ENCODE results near the gene VPS26A. TPM values are rescaled to one million over a fixed set of nuclear protein-coding genes. Genes with fewer than 3 reads are reported as not detected.

Gene VPS26A
- polyA plus RNA-seq, 3 donors: 10.1 to 58.3 (median 42.1) TPM

DNA sequence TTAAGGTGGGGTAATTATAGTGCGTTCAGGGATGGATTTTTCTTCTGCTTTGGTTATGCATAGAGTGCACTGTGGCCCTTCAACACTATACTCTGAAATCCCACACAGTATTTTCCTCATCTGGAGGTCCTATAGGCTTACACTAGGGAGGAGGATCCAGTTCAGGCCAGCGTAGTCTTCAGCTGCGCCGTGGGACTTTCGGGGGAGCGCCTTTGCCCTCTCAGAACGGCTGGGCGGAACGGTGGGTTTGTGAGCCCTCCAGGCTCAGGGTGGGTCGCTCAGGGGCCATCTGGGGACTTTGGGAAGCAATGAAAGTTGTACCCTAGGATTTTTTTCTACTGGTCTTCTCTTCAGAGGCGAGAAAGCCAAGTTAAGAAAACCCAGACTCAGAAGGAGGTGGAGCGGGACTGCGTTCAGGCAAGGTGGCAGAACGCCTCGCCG is 652 bp upstream of the VPS26A start:
- peak overlapping the region; percentile 90 for H3K9ac ChIP-seq (ENCODE audit: insufficient read depth, low read length, poor library complexity, severe bottlenecking)
- peaks cover 24% of the 10 kb centered on the region for H3K4me1 Mint-ChIP-seq
- H3K27ac Mint-ChIP-seq: peak overlapping the region; percentile 97 to 99 (median 98)
- intact Hi-C loops (cut with micrococcal nuclease): loop anchor here in 1 of 2 donors (5.0 to 10.0 kb wide), 3 partner anchors 51 to 166 kb away; partner anchors contain the start of genes DDX21 and KIFBP
- peak; percentile 10 for TF ChIP-seq CTCF (IDR thresholded peaks at IDR 0.05)
- no peaks in the 10 kb centered on the region for H3K36me3 Mint-ChIP-seq
- H3K36me3 ChIP-seq (replicated peaks in 1 of 2; ENCODE audit: control insufficient read depth in 1 of 2, insufficient read depth in 2 of 2, low read length in 2 of 2): no peaks in the 10 kb centered on the region
- peak overlapping the region; percentile 84 for H2AFZ ChIP-seq (ENCODE audit: insufficient read depth, low read depth, low read length, poor library complexity, severe bottlenecking)
- peak overlapping the region; percentile 55 to 94 (median 62) for H3K4me3 ChIP-seq (replicated peaks in 1 of 3; ENCODE audit: low read depth in 2 of 3, low read length in 3 of 3)
- 0% methylated on average over 15 of the region's 16 CpGs for WGBS (ENCODE audit: insufficient coverage)
- H3K27ac ChIP-seq (ENCODE audit: low read depth in 1 of 2, low read length in 2 of 2): peak overlapping the region; percentile 95 to 97
- H3K4me3 Mint-ChIP-seq: peak overlapping the region; percentile 83 to 91
- H3K4me2 ChIP-seq (replicated peaks; ENCODE audit: extremely low read depth, low read length, poor library complexity, severe bottlenecking): peak overlapping the region; percentile 91
- H3K27me3 Mint-ChIP-seq (ENCODE audit: low read depth in 3 of 3): no peaks in the 10 kb centered on the region
- peaks cover 26 to 27% of the 10 kb centered on the region in 2 donors for H3K4me1 ChIP-seq (ENCODE audit: control insufficient read depth in 1 of 2, insufficient read depth in 2 of 2, low read length in 2 of 2)
- H3K79me2 ChIP-seq (ENCODE audit: insufficient read depth, low read length): peaks cover 44% of the 10 kb centered on the region
- DNase-seq: peak in 1 of 3 donors; percentile 23
- no peaks in the 10 kb centered on the region for H3K9me3 ChIP-seq (replicated peaks in 1 of 2; ENCODE audit: control insufficient read depth in 1 of 2, insufficient read depth in 1 of 2, low read length in 2 of 2)
- H4K20me1 ChIP-seq (ENCODE audit: insufficient read depth, low read length): peaks cover 25% of the 10 kb centered on the region
- H3K27me3 ChIP-seq (ENCODE audit: control insufficient read depth in 2 of 2, insufficient read depth in 2 of 2, low read length in 2 of 2): no peaks in the 10 kb centered on the region
- peaks cover 0 to 2% (median 0%) of the 10 kb centered on the region in 7 donors for H3K9me3 Mint-ChIP-seq

DNA sequence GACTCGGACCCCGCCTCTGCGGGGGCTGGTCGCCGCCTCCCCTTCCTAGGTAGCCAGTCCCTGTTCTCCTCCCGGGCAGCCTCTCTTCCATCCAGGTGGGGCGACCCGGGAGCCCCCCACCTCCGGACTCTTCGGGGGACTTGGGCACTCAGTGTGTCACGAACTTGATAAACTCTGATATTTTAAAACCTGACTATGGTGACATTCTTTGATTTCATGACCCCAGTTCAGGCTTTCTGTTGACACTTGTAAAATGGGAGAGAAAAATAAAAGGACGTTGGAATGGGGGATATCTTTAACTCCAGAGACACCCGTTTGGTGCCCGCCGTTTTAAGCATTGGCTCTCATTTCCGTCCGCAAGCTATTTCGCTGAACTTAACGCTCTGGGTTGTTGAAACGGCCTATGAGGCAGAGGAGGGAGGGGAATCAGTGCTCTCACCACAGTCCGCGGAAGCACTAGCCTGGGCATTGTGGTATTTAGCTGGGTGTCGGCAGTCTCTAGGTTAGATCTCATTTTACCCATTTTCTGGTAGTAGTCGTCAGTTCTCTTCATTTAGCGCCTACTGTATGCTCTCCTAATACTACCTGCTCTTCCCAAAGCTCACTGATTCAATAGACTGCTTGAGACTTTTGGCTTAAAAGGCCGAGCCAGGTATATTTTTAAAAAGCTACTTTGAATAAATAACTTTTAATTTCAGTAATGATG is 738 bp downstream of the VPS26A start:
- peaks cover 26% of the 10 kb centered on the region for H3K4me1 Mint-ChIP-seq
- H3K4me3 ChIP-seq (replicated peaks in 1 of 3; ENCODE audit: low read depth in 2 of 3, low read length in 3 of 3): peak overlapping the region; percentile 94 to 98 (median 97)
- peak overlapping the region; percentile 91 for H3K4me2 ChIP-seq (replicated peaks; ENCODE audit: extremely low read depth, low read length, poor library complexity, severe bottlenecking)

More for the DNA sequence above, 738 bp downstream of the VPS26A start:
- Histone ChIP-seq H3K36me3 (replicated peaks in 1 of 2; ENCODE audit: control insufficient read depth in 1 of 2, insufficient read depth in 2 of 2, low read length in 2 of 2) (no peaks in the 10 kb centered on the region), H3K4me1 (ENCODE audit: control insufficient read depth in 1 of 2, insufficient read depth in 2 of 2, low read length in 2 of 2) (peaks cover 26 to 27% of the 10 kb centered on the region in 2 donors), H2AFZ (ENCODE audit: insufficient read depth, low read depth, low read length, poor library complexity, severe bottlenecking) (peak overlapping the region; percentile 64), H3K9ac (ENCODE audit: insufficient read depth, low read length, poor library complexity, severe bottlenecking) (peak overlapping the region; percentile 90), H3K9me3 (replicated peaks in 1 of 2; ENCODE audit: control insufficient read depth in 1 of 2, insufficient read depth in 1 of 2, low read length in 2 of 2) (no peaks in the 10 kb centered on the region), H3K27me3 (ENCODE audit: control insufficient read depth in 2 of 2, insufficient read depth in 2 of 2, low read length in 2 of 2) (no peaks in the 10 kb centered on the region), H3K27ac (ENCODE audit: low read depth in 1 of 2, low read length in 2 of 2) (peak overlapping the region; percentile 84 to 87), H3K79me2 (ENCODE audit: insufficient read depth, low read length) (peaks cover 58% of the 10 kb centered on the region), H4K20me1 (ENCODE audit: insufficient read depth, low read length) (peaks cover 39% of the 10 kb centered on the region)
- Mint-ChIP-seq H3K9me3 (peaks cover 0 to 2% (median 0%) of the 10 kb centered on the region in 7 donors), H3K4me3 (peak overlapping the region; percentile 87 to 88), H3K36me3 (peaks cover 0 to 2% of the 10 kb centered on the region in 2 donors), H3K27ac (peak overlapping the region; percentile 88 to 97 (median 93)), H3K27me3 (ENCODE audit: low read depth in 3 of 3) (no peaks in the 10 kb centered on the region)
- DNase-seq: peak; percentile 43 to 61 (median 58)
- under 1% methylated on average over 11 of the region's 26 CpGs for WGBS (ENCODE audit: insufficient coverage)
- no peak for TF ChIP-seq CTCF (IDR thresholded peaks at IDR 0.05)
- intact Hi-C loops (cut with micrococcal nuclease): loop anchor here in 1 of 2 donors (5.0 to 10.0 kb wide), 3 partner anchors 50 to 167 kb away; partner anchors contain the start of genes DDX21 and KIFBP
